CD4-positive, alpha-beta T cell (primary cell): ENCODE measurements around the gene APBA2. TPM values are rescaled to one million over a fixed set of nuclear protein-coding genes. Genes with fewer than 3 reads are reported as not detected.

Source experiments
- ATAC-seq: fragments of 200-7000 bp; cut with Tn5 transposase; one replicate; pipeline ENCODE4 v1.10.0; 2022; ENCODE audit warnings: mild to moderate bottlenecking; ENCODE audit not compliant: poor library complexity
- CTCF ChIA-PET: fragments of 350-600 bp; sonication (Branson Sonifier 250); formaldehyde crosslinking; loops from one replicate; lab custom pipeline; 2021; ENCODE audit warnings: antibody characterized with exemption, inconsistent platforms; lab: Charles Lee
- POLR2A ChIA-PET: fragments of 350-600 bp; sonication (Branson Sonifier 250); formaldehyde crosslinking; loops from one replicate; lab custom pipeline; 2021; ENCODE audit warnings: antibody characterized with exemption, inconsistent platforms; lab: Charles Lee
- DNase-seq, 14 experiments: peaks; one replicate each; pipeline ENCODE4 v3.0.0-alpha.2; 2013 to 2020; ENCODE audit warnings: mixed read lengths in 2 of 14
- H3K27ac ChIP-seq, 2 donors: one replicate each; pipeline versions ENCODE4 v1.5.1 to v1.7.0; 2013; ENCODE audit warnings: low read length in 2 of 2, low read depth in 1 of 2, mild to moderate bottlenecking in 1 of 2
- H3K27me3 ChIP-seq, 2 experiments: 1 replicate in 1 of 2; 2 replicates in 1 of 2; pipeline versions ENCODE4 v1.6.1 to v1.7.0; 2013; ENCODE audit warnings: low read length in 2 of 2, control low read depth in 1 of 2, mild to moderate bottlenecking in 1 of 2, moderate library complexity in 1 of 2; ENCODE audit not compliant: insufficient read depth in 2 of 2, control insufficient read depth in 1 of 2
- H3K36me3 ChIP-seq: one replicate; pipeline ENCODE4 v1.6.1; 2013; ENCODE audit warnings: low read length, control low read depth; ENCODE audit not compliant: insufficient read depth
- H3K4me1 ChIP-seq: one replicate; pipeline ENCODE4 v1.6.1; 2013; ENCODE audit warnings: low read length, control low read depth; ENCODE audit not compliant: insufficient read depth
- H3K4me3 ChIP-seq: one replicate; pipeline ENCODE4 v1.5.1; 2013; ENCODE audit warnings: mild to moderate bottlenecking, low read length, moderate library complexity
- H3K9me3 ChIP-seq, 2 experiments: 1 replicate in 1 of 2; 2 replicates in 1 of 2; pipeline versions ENCODE4 v1.6.1 to v1.7.0; 2013; ENCODE audit warnings: low read length in 2 of 2, mild to moderate bottlenecking in 2 of 2, control low read depth in 1 of 2, moderate library complexity in 1 of 2; ENCODE audit not compliant: control insufficient read depth in 1 of 2, insufficient read depth in 1 of 2
- H3K27ac Mint-ChIP-seq: one replicate; pipeline ENCODE4 v1.8.0; 2020; ENCODE audit warnings: mixed read lengths
- H3K27me3 Mint-ChIP-seq: one replicate; pipeline ENCODE4 v1.8.0; 2021; ENCODE audit warnings: mixed read lengths
- H3K36me3 Mint-ChIP-seq: one replicate; pipeline ENCODE4 v1.8.0; 2021; ENCODE audit warnings: low read depth, mixed read lengths
- H3K4me1 Mint-ChIP-seq: one replicate; pipeline ENCODE4 v1.8.0; 2021; ENCODE audit warnings: low read depth, mixed read lengths
- H3K4me3 Mint-ChIP-seq: one replicate; pipeline ENCODE4 v1.8.0; 2020; ENCODE audit warnings: mild to moderate bottlenecking, mixed read lengths
- H3K9me3 Mint-ChIP-seq: one replicate; pipeline ENCODE4 v1.8.0; 2020; ENCODE audit warnings: mixed read lengths
- CTCF ChIP-seq: fragments of 200-600 bp; IDR thresholded peaks from one replicate; pipeline ENCODE4 v1.8.0; 2022; ENCODE audit warnings: antibody characterized with exemption, mild to moderate bottlenecking
- intact Hi-C, 2 experiments: fragments of 100-400 bp; cut with DNase I in 1 of 2; cut with micrococcal nuclease in 1 of 2; formaldehyde crosslinking; loops; one replicate each; pipeline versions ENCODE4 v1.15.1 to v1.9.0; 2023 to 2025; cut with DNase I, micrococcal nuclease
- total RNA-seq, 174 experiments: library from RNA in 2 of 174; stranded (reverse) in 2 of 174; gene quantifications; one replicate each; pipeline ENCODE4 v1.2.3 and lab custom pipeline; 2021 to 2026

APBA2 gene
- total RNA-seq, 2 experiments from 2014 or later, result 123 to 126 TPM

- ATAC-seq, result peak; percentile 98
- DNase-seq, result peak in 6 of 14 experiments; percentile 11 to 59 (median 26)
- no peaks in the 10 kb centered on the region for H3K27me3 Mint-ChIP-seq
- peaks cover 71% of the 10 kb centered on the region for H3K4me1 Mint-ChIP-seq
- ChIA-PET POLR2A (interaction anchor here (0.9 kb wide), 1 partner anchor 11 kb away, joined by 3 read pairs; no protein-coding TSS in a partner anchor), CTCF (interaction anchor here (1.4 kb wide), 1 partner anchor 13 kb away, joined by 4 read pairs; no protein-coding TSS in a partner anchor)
- H3K9me3 Mint-ChIP-seq, result no peaks in the 10 kb centered on the region
- H3K27me3 ChIP-seq, result no peaks in the 10 kb centered on the region
- TF ChIP-seq CTCF, result no peak
- peak overlapping the region; percentile 30 for H3K4me3 Mint-ChIP-seq
- H3K4me1 ChIP-seq, result peaks cover 30% of the 10 kb centered on the region
- peaks cover 0 to 4% of the 10 kb centered on the region in 2 experiments for H3K9me3 ChIP-seq
- no peaks in the 10 kb centered on the region for H3K36me3 ChIP-seq
- H3K36me3 Mint-ChIP-seq, result peaks cover 21% of the 10 kb centered on the region
- no peak overlapping the region for H3K4me3 ChIP-seq
- no peak overlapping the region for H3K27ac ChIP-seq
- intact Hi-C loops, result no loop called here
- H3K27ac Mint-ChIP-seq, result peak overlapping the region; percentile 83
Measured at GRCh38 chr15:28984421-28985315, 98.9 kb downstream of the APBA2 start.

GRCh38 chr15:28985316-28985645 lies 99.5 kb downstream of the APBA2 start:
- Histone ChIP-seq H3K9me3 (peaks cover 0 to 4% of the 10 kb centered on the region in 2 experiments), H3K4me3 (no peak overlapping the region), H3K4me1 (peaks cover 30% of the 10 kb centered on the region), H3K36me3 (no peaks in the 10 kb centered on the region), H3K27ac (no peak overlapping the region), H3K27me3 (no peaks in the 10 kb centered on the region)
- intact Hi-C loops, result no loop called here
- CTCF ChIA-PET, result interaction anchor here (1.4 kb wide), 1 partner anchor 13 kb away, joined by 4 read pairs; no protein-coding TSS in a partner anchor
- DNase-seq (no peak), ATAC-seq (no peak)
- Mint-ChIP-seq H3K4me1 (peaks cover 65% of the 10 kb centered on the region), H3K36me3 (peaks cover 25% of the 10 kb centered on the region), H3K27me3 (no peaks in the 10 kb centered on the region), H3K27ac (peak overlapping the region; percentile 83), H3K9me3 (no peaks in the 10 kb centered on the region), H3K4me3 (peak overlapping the region; percentile 30)
- POLR2A ChIA-PET, result interaction anchor here (0.9 kb wide), 1 partner anchor 10 kb away, joined by 3 read pairs; no protein-coding TSS in a partner anchor
- no peak for TF ChIP-seq CTCF

- peak overlapping the region; percentile 83 for H3K27ac Mint-ChIP-seq
- H3K27ac ChIP-seq, result no peak overlapping the region
Measured at GRCh38 chr15:28985691-28986090, 99.9 kb downstream of the APBA2 start.

More at GRCh38 chr15:28985691-28986090, 99.9 kb downstream of the APBA2 start:
- ATAC-seq, result no peak
- H3K4me3 Mint-ChIP-seq, result no peak overlapping the region
- intact Hi-C loops, result no loop called here
- POLR2A ChIA-PET, result no interaction called here
- H3K27me3 ChIP-seq, result no peaks in the 10 kb centered on the region
- H3K36me3 Mint-ChIP-seq, result peaks cover 25% of the 10 kb centered on the region
- H3K4me3 ChIP-seq, result no peak overlapping the region
- peaks cover 30% of the 10 kb centered on the region for H3K4me1 ChIP-seq
- H3K9me3 Mint-ChIP-seq, result no peaks in the 10 kb centered on the region
- no peaks in the 10 kb centered on the region for H3K27me3 Mint-ChIP-seq
- DNase-seq, result no peak
- peaks cover 65% of the 10 kb centered on the region for H3K4me1 Mint-ChIP-seq
- peaks cover 0 to 4% of the 10 kb centered on the region in 2 experiments for H3K9me3 ChIP-seq
- TF ChIP-seq CTCF, result no peak
- CTCF ChIA-PET, result interaction anchor here (1.4 kb wide), 1 partner anchor 12 kb away, joined by 4 read pairs; no protein-coding TSS in a partner anchor
- no peaks in the 10 kb centered on the region for H3K36me3 ChIP-seq
